Measurements from ENCODE around the gene HOMER2. TPM values are rescaled to one million over a fixed set of nuclear protein-coding genes. Genes with fewer than 3 reads are reported as not detected.
A peak's percentile ranks its signal among the peaks of the same experiment; 100 is the strongest.

The HOMER2 gene
- total RNA-seq, 3 donors from 2014 or later, result 6.1 to 295 (median 77.7) TPM

DNA sequence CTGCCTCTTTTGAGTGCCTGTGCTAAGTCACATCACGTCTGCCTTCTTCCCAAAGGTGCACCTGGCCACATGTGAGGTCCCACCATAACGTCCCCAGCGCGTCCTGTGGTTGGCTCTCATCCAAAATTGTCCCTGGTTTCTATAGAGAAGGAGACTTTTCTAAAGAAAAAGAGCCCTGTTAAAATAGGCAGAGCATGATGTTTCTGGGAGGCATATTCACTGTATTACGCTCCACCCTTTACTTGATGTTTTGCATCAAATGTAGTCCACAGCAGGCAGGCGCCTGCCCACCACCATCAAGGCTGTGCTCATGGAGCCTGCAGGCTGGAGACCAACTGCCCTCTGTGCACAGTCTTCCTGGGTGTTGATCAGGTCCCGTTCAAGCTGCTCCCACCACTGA, 106.8 kb downstream of the HOMER2 start:
- no peaks in the 10 kb centered on the region for H3K27me3 ChIP-seq
- H3K4me1 ChIP-seq, result no peaks in the 10 kb centered on the region
- intact Hi-C loops (cut with DNase I; ENCODE audit: low total_unique reads), result no loop called here
- no peak for TF ChIP-seq POLR2A (IDR thresholded peaks at IDR 0.05)
- TF ChIP-seq, protein P1, sequence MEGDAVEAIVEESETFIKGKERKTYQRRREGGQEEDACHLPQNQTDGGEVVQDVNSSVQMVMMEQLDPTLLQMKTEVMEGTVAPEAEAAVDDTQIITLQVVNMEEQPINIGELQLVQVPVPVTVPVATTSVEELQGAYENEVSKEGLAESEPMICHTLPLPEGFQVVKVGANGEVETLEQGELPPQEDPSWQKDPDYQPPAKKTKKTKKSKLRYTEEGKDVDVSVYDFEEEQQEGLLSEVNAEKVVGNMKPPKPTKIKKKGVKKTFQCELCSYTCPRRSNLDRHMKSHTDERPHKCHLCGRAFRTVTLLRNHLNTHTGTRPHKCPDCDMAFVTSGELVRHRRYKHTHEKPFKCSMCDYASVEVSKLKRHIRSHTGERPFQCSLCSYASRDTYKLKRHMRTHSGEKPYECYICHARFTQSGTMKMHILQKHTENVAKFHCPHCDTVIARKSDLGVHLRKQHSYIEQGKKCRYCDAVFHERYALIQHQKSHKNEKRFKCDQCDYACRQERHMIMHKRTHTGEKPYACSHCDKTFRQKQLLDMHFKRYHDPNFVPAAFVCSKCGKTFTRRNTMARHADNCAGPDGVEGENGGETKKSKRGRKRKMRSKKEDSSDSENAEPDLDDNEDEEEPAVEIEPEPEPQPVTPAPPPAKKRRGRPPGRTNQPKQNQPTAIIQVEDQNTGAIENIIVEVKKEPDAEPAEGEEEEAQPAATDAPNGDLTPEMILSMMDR (IDR thresholded peaks at IDR 0.05), result no peak
- TF ChIP-seq POLR2AphosphoS5 (IDR thresholded peaks at IDR 0.05), result no peak
- no peak overlapping the region for H3K4me3 ChIP-seq
- DNase-seq (ENCODE audit: low spot score in 2 of 2), result peak in 1 of 2 donors; percentile 15
- no peak overlapping the region for H3K27ac ChIP-seq
- H3K9me3 ChIP-seq, result no peaks in the 10 kb centered on the region
- H3K36me3 ChIP-seq, result no peaks in the 10 kb centered on the region

DNA sequence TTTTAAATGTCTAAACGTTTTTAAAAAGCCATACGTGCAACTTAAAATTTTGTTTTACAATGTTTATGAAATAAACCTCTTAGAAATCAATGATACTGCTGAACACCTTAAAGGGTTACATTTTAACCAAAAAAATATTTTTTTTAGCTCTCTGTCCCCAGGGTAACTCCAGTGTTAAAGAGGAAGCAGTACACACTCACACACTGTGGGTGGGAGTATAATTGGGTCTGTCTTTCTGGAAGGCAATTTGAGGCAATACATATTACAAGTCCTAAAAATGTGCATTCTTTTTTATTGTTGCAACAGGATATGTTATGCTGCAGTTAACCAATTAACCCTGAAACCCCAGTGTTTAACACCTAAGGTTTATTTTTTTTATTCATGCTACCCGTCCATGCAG, 109.0 kb downstream of the HOMER2 start:
- TF ChIP-seq, protein P1 (IDR thresholded peaks at IDR 0.05), result no peak
- TF ChIP-seq POLR2AphosphoS5 (IDR thresholded peaks at IDR 0.05) (no peak), POLR2A (IDR thresholded peaks at IDR 0.05) (no peak)
- Histone ChIP-seq H3K27me3 (no peaks in the 10 kb centered on the region), H3K4me1 (no peaks in the 10 kb centered on the region), H3K4me3 (no peak overlapping the region), H3K9me3 (no peaks in the 10 kb centered on the region), H3K27ac (no peak overlapping the region), H3K36me3 (no peaks in the 10 kb centered on the region)
- DNase-seq (ENCODE audit: low spot score in 2 of 2), result no peak
- intact Hi-C loops (cut with DNase I; ENCODE audit: low total_unique reads), result no loop called here

DNA sequence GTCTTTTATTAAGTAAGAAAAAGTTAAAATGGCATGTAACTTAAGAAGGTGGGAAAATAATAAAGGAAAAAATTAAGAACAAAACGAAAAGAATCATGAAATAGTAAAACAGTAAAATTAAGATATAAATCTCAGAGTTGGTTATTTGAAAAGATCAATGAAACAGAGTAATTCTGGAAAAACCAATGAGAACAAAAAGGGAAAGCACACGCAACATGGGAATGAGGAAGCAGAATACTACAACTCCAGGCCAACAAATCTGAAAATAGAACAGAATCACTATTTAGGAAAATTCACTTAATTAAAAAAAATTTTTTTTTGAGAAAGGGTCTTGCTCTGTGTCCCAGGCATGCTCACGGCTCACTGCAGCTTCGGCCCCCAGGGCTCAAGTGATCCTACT, 112.4 kb downstream of the HOMER2 start:
- no peak for DNase-seq (ENCODE audit: low spot score in 2 of 2)
- no peak overlapping the region for H3K4me3 ChIP-seq
- intact Hi-C loops (cut with DNase I; ENCODE audit: low total_unique reads), result no loop called here
- TF ChIP-seq, protein P1 (IDR thresholded peaks at IDR 0.05), result no peak
- TF ChIP-seq POLR2A (IDR thresholded peaks at IDR 0.05), result no peak
- TF ChIP-seq POLR2AphosphoS5 (IDR thresholded peaks at IDR 0.05), result no peak
- H3K36me3 ChIP-seq, result peaks cover 5% of the 10 kb centered on the region
- no peaks in the 10 kb centered on the region for H3K9me3 ChIP-seq
- no peaks in the 10 kb centered on the region for H3K27me3 ChIP-seq
- H3K4me1 ChIP-seq, result no peaks in the 10 kb centered on the region
- no peak overlapping the region for H3K27ac ChIP-seq

DNA sequence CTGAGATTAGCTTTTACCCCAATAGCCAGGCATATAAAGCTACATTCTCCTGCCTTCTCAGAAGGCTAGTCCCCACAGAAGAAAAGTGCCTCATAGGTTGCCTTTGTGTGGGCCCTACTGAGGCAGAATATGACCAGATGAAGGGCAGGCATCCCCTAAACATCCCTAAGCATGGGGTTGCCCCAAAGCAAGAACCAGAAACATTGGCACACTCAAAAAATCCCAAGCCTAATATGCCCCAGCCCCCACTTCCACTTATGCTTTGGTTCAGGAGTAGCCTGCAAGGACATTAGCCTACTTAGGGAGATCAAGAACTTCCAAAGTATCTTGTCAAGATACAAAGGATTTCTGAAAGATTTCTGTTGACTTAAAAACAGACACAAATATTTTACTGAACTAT, 113.4 kb downstream of the HOMER2 start:
- no peak overlapping the region for H3K27ac ChIP-seq
- no peaks in the 10 kb centered on the region for H3K27me3 ChIP-seq
- intact Hi-C loops (cut with DNase I; ENCODE audit: low total_unique reads), result no loop called here
- peaks cover 5% of the 10 kb centered on the region for H3K36me3 ChIP-seq
- DNase-seq (ENCODE audit: low spot score in 2 of 2), result no peak
- no peak overlapping the region for H3K4me3 ChIP-seq
- H3K9me3 ChIP-seq, result no peaks in the 10 kb centered on the region
- TF ChIP-seq POLR2AphosphoS5 (IDR thresholded peaks at IDR 0.05), result no peak
- TF ChIP-seq, protein P1 (IDR thresholded peaks at IDR 0.05), result no peak
- no peak for TF ChIP-seq POLR2A (IDR thresholded peaks at IDR 0.05)
- no peaks in the 10 kb centered on the region for H3K4me1 ChIP-seq

DNA sequence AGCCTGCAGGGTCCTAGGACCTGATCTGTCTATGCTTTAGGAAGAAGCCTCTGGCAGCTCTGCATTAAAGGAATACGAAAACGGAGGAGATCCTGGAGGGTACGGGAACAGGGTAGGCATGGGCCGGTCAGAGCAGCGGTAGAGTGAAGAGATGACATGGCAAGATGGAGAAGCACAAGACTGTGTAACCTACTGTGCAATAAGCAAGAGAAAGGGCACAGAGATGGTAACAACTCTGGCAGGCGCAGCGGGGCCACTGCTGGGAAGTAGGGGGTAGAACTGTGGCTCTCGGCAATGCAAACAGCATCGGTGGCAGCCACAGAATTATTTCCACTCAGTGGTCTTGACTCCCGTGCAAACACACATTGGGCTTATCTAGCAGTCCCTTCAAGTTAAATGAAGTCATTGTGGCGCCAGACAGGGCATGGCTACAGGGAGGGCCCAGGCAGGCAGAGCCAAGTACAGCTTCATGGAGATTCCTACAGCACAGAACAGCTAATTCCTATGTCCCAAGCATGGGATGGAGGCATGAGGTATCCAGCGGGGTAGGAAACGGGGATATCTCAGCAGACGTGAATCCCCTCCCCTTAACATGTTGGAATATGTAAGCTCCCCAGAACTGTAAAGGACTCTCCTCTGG, 114.3 kb downstream of the HOMER2 start:
- no peaks in the 10 kb centered on the region for H3K27me3 ChIP-seq
- DNase-seq (ENCODE audit: low spot score in 2 of 2), result peak in 1 of 2 donors; percentile 9
- TF ChIP-seq POLR2A (IDR thresholded peaks at IDR 0.05) (no peak), POLR2AphosphoS5 (IDR thresholded peaks at IDR 0.05) (no peak)
- TF ChIP-seq, protein P1 (IDR thresholded peaks at IDR 0.05), result no peak

More for the DNA sequence above, 114.3 kb downstream of the HOMER2 start:
- no peak overlapping the region for H3K27ac ChIP-seq
- H3K4me1 ChIP-seq, result no peaks in the 10 kb centered on the region
- no peak overlapping the region for H3K4me3 ChIP-seq
- H3K36me3 ChIP-seq, result peaks cover 5% of the 10 kb centered on the region
- no peaks in the 10 kb centered on the region for H3K9me3 ChIP-seq
- intact Hi-C loops (cut with DNase I; ENCODE audit: low total_unique reads), result no loop called here
